Muscle layer of duodenum (tissue), 2 donors: Measurements from ENCODE around the gene SLIT1.

Experiments used
- H3K27ac ChIP-seq: one replicate; pipeline ENCODE4 v1.7.0; 2013; ENCODE audit warnings: mild to moderate bottlenecking, low read length
- H3K27me3 ChIP-seq: one replicate; pipeline ENCODE4 v1.7.0; 2013; ENCODE audit warnings: low read depth, mild to moderate bottlenecking, control low read depth, low read length
- H3K36me3 ChIP-seq, 2 donors: one replicate each; pipeline ENCODE4 v1.7.0; 2013; ENCODE audit warnings: low read length in 2 of 2, control low read depth in 1 of 2, mild to moderate bottlenecking in 1 of 2; ENCODE audit not compliant: insufficient read depth in 2 of 2, control insufficient read depth in 1 of 2
- H3K4me1 ChIP-seq, 2 donors: one replicate each; pipeline ENCODE4 v1.7.0; 2013; ENCODE audit warnings: low read length in 2 of 2, mild to moderate bottlenecking in 2 of 2, control low read depth in 1 of 2, moderate library complexity in 1 of 2; ENCODE audit not compliant: insufficient read depth in 2 of 2, control insufficient read depth in 1 of 2
- H3K4me3 ChIP-seq, 2 donors: one replicate each; pipeline ENCODE4 v1.7.0; 2013; ENCODE audit warnings: low read length in 2 of 2, low read depth in 1 of 2, mild to moderate bottlenecking in 1 of 2
- H3K9me3 ChIP-seq, 2 donors: one replicate each; pipeline ENCODE4 v1.7.0; 2013; ENCODE audit warnings: low read length in 2 of 2, control low read depth in 1 of 2, mild to moderate bottlenecking in 1 of 2; ENCODE audit not compliant: control insufficient read depth in 1 of 2
- donor health status: healthy.

Gene SLIT1

GRCh38 chr10:97151307-97151914 lies 34.3 kb downstream of the SLIT1 start:
- no peaks in the 10 kb centered on the region for H3K36me3 ChIP-seq
- H3K9me3 ChIP-seq: no peaks in the 10 kb centered on the region
- no peak overlapping the region for H3K27ac ChIP-seq

DNA sequence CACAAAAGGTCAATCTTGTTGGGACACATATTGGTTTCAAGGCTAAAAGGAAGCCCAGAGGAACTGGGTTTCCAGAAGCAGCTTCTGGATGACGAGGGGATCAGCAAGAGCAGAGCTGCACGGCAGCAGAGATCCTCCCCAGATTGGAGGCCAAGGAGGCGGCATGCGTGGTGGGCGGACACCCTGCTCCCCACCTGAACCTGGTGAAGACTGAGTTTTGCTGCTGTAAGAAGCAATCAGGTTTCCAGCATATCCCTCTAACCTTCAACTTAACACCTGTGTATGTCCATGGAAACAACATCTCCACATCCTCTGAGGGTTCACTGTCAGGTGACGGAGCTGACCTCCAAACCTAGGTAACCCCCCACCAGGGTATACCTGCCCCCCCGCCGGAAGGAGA lies 35.1 kb downstream of the SLIT1 start:
- no peaks in the 10 kb centered on the region for H3K36me3 ChIP-seq
- no peak overlapping the region for H3K27ac ChIP-seq

More at GRCh38 chr10:97151307-97151914, 34.3 kb downstream of the SLIT1 start:
- no peaks in the 10 kb centered on the region for H3K27me3 ChIP-seq
- H3K4me3 ChIP-seq: no peak overlapping the region
- H3K4me1 ChIP-seq: no peaks in the 10 kb centered on the region

GRCh38 chr10:97150013-97150595 lies 35.7 kb downstream of the SLIT1 start:
- H3K27me3 ChIP-seq: no peaks in the 10 kb centered on the region
- no peaks in the 10 kb centered on the region for H3K4me1 ChIP-seq
- no peak overlapping the region for H3K27ac ChIP-seq
- H3K36me3 ChIP-seq: no peaks in the 10 kb centered on the region
- H3K4me3 ChIP-seq: no peak overlapping the region
- H3K9me3 ChIP-seq: no peaks in the 10 kb centered on the region

More for the DNA sequence above, 35.1 kb downstream of the SLIT1 start:
- Histone ChIP-seq H3K4me1 (no peaks in the 10 kb centered on the region), H3K9me3 (no peaks in the 10 kb centered on the region), H3K4me3 (no peak overlapping the region), H3K27me3 (no peaks in the 10 kb centered on the region)

- H3K27ac ChIP-seq: no peak overlapping the region
- no peaks in the 10 kb centered on the region for H3K9me3 ChIP-seq
- no peaks in the 10 kb centered on the region for H3K36me3 ChIP-seq
- H3K4me3 ChIP-seq: no peak overlapping the region
- no peaks in the 10 kb centered on the region for H3K27me3 ChIP-seq
- H3K4me1 ChIP-seq: no peaks in the 10 kb centered on the region
These were observed 36.7 kb downstream of the SLIT1 start for GRCh38 chr10:97149079-97149531.

DNA sequence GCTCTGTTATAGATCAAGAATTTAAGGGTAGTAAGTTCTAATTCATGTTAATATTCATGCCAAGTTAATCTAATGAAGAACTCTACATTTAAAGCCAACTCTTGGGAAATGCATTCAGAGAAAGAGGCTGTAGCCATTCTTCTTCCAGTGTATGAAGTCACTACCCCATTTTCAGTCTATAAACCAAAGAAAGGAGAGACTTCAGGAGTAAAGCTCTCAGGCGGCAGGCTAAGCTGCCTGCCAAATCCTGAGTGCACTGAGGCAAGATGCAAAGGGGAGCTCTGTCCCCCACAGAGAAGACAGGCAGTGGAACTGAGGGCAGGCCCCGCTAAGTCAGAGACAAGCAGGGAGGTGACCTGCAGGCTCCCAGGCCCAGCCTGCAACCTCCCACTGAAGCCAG lies 41.5 kb downstream of the SLIT1 start:
- Histone ChIP-seq H3K9me3 (no peaks in the 10 kb centered on the region), H3K4me1 (no peaks in the 10 kb centered on the region), H3K4me3 (no peak overlapping the region), H3K36me3 (no peaks in the 10 kb centered on the region), H3K27ac (no peak overlapping the region), H3K27me3 (peaks cover 10% of the 10 kb centered on the region)

DNA sequence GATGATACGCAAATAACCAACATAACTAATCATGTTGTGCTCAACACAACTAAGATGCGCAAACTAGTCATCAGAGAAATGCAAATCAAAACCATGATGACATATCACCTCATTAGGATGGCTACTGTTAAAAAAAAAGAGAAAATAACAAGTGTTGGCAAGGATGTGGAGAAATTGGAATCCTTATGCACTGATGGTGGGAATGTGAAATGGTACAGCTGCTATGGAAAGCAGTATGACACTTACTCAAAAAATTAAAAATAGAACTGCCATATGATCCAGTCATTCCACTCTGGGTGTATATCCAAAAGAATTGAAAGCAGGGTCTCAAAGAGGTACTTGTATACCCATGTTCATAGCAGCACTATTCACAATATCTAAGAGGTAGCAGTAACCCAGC lies 42.9 kb downstream of the SLIT1 start:
- Histone ChIP-seq H3K27me3 (peaks cover 10% of the 10 kb centered on the region), H3K9me3 (no peaks in the 10 kb centered on the region), H3K36me3 (no peaks in the 10 kb centered on the region), H3K27ac (no peak overlapping the region), H3K4me1 (no peaks in the 10 kb centered on the region), H3K4me3 (no peak overlapping the region)

DNA sequence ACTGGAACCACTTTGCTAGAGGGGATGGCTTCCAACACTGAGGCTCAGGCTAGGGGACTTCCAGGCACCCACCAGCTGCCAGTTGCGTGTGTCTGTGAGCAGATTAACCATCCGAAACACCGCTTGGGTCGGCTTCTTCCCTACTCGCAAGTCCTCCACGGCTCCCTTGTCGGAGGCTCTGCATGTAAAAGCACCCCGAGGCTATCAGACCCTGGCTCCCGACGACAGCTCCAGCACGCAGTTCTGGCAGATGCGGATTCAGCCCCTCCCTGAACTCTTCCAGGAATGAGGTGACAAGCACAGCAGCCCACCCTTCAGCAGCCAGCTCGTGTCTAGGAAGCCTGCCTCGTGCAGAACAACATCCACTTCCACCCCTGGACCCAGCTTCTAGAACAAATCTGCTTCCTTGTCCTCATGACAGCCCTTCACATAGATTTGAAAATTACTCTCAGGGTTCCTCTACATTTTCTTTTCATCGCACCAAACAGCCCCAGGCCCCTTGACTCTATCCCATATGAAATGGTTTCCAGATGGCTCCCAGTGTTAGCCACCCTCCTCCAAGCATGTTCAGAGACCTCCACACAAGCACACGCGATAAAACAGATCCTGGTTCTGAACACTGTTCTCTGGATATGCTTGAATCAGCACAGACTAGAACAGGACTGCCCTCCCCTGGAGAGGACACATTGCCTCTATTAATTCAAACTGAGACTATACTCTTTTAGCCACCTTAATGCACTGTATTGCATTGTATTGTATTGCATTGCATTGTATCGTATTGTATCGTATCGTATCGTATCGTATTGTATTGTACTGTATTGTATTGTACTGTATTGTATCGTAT lies 44.6 kb downstream of the SLIT1 start:
- no peaks in the 10 kb centered on the region for H3K9me3 ChIP-seq
- no peaks in the 10 kb centered on the region for H3K4me1 ChIP-seq
- H3K27me3 ChIP-seq: peaks cover 10% of the 10 kb centered on the region
- H3K4me3 ChIP-seq: no peak overlapping the region
- H3K36me3 ChIP-seq: no peaks in the 10 kb centered on the region
- H3K27ac ChIP-seq: no peak overlapping the region

- H3K27me3 ChIP-seq: peaks cover 10% of the 10 kb centered on the region
- no peaks in the 10 kb centered on the region for H3K9me3 ChIP-seq
- H3K36me3 ChIP-seq: no peaks in the 10 kb centered on the region
- no peak overlapping the region for H3K4me3 ChIP-seq
- no peak overlapping the region for H3K27ac ChIP-seq
- no peaks in the 10 kb centered on the region for H3K4me1 ChIP-seq
These were observed 45.5 kb downstream of the SLIT1 start for GRCh38 chr10:97140049-97140846.

DNA sequence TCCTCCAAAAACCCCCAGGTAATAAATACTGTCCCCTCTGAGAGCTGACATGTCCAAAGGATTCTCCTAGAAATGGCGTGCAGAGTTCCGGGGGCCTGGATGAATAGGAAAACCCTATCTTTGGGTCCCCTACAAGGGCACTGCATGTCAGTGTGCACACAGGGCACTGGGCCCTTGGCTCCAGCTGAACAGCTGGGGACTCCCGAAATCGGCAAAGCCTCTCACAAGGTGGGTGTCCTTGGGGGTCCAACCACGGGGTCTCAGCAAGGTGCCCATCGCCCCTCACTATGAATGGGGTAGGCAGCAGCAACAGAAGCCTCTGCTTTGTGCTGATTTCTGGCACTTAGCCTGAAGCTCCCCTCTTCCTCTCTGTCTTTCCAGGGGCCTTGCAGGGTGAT lies 46.1 kb downstream of the SLIT1 start:
- H3K36me3 ChIP-seq: no peaks in the 10 kb centered on the region
- no peaks in the 10 kb centered on the region for H3K9me3 ChIP-seq
- H3K27me3 ChIP-seq: peaks cover 10% of the 10 kb centered on the region
- H3K4me1 ChIP-seq: no peaks in the 10 kb centered on the region
- no peak overlapping the region for H3K4me3 ChIP-seq
- no peak overlapping the region for H3K27ac ChIP-seq

- H3K4me3 ChIP-seq: no peak overlapping the region
- peaks cover 10% of the 10 kb centered on the region for H3K27me3 ChIP-seq
- no peaks in the 10 kb centered on the region for H3K4me1 ChIP-seq
- H3K27ac ChIP-seq: no peak overlapping the region
- no peaks in the 10 kb centered on the region for H3K9me3 ChIP-seq
- no peaks in the 10 kb centered on the region for H3K36me3 ChIP-seq
These were observed 46.9 kb downstream of the SLIT1 start for GRCh38 chr10:97138846-97139245.

GRCh38 chr10:97138174-97138573 lies 47.6 kb downstream of the SLIT1 start:
- Histone ChIP-seq H3K4me1 (no peaks in the 10 kb centered on the region), H3K4me3 (no peak overlapping the region), H3K27me3 (peaks cover 10% of the 10 kb centered on the region), H3K36me3 (no peaks in the 10 kb centered on the region), H3K27ac (no peak overlapping the region), H3K9me3 (no peaks in the 10 kb centered on the region)
